Occipital lobe (tissue), 2 donors: Measurements from ENCODE around the gene NFKBIB. TPM values are rescaled to one million over a fixed set of nuclear protein-coding genes. Genes with fewer than 3 reads are reported as not detected.
"Not testable (repeated sequence)": the region's sequence is repeated elsewhere in the genome, so short reads cannot be mapped to it uniquely, and the experiment has no call there.

Source experiments
- DNase-seq: peaks from one replicate; lab custom pipeline; 2025; lab: John Stamatoyannopoulos, UW
- total RNA-seq: library from RNA; depleted of rRNA; stranded (reverse); fragments of >200 nt; gene quantifications from one replicate; pipeline ENCODE4 v1.2.3, GENCODE V29; 2014

Gene NFKBIB
- total RNA-seq, 1 donor from 2014 or later, result 4.1 TPM

DNA sequence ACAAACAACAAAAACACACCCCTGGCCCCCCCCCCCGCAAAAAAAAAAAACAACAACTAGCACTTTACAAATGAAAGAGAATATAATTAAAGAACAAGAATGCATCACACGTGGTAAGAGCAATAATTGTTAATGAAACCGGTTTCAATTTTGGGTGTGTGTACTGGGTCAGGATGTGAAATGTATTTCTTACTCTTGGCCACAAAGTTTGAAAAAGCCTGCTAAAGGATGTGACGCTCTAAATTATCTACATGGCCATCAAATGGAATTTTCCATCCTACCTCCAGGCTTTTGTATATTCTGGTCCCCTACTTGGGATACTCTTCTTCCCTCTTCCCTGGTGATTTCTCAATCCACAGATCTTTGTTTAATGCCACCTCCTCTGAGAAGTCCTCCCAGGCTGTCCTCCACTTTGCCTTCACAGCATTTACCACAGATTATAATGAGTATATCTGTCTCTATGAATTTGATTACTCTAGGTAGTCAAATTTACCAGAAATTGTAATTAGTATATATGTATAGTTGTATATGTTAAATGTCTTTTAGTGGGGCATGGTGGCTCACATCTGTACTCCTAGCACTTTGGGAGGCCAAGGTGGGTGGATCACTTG is 28.7 kb downstream of the NFKBIB start:
- no peak for DNase-seq

DNA sequence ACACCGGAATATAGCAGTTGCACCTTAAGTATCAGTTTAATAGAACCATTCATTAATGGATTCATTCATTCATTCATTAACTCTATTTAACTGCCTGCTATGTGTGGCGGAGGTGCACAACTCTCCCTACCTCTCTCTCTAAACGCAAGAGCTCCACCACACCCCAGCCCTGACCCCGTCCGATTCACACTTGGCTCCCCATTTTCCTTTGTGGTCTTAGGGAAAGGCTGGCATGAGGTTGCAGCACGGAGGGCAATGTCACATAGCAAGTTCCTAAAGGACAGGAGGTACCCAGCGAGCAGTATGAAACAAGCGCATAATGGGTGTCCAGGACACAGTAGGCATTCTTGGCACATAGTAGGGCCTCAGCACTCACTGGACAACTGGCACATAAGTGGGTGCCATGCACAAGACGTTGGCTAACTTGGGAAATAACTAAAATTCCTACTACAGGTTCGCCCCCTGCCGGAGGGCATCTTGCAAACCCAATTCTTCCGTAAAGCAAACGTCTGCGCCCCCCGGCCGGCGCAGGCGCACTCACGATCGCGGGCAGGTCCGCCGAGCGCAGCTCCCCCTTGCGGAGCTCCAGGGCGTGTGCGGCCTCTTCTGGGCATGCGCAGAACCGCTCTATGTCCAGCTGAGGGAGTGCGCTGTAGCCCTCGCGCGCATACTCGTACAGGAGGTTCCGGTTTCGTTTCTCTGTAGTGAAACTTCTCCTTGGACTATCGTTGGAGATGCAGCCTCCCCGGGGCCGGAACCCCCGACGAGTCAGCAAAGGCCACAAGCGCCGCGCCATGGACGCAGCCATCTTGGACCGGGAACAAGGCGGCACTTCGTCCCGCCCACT is 30.4 kb downstream of the NFKBIB start, which contains the start of gene SARS2:
Gene SARS2 (minus strand): TSS at position 835 of the 847 bp plus-strand sequence. CDS start 27 bp downstream, at position 808.
- peak; percentile 94 for DNase-seq

DNA sequence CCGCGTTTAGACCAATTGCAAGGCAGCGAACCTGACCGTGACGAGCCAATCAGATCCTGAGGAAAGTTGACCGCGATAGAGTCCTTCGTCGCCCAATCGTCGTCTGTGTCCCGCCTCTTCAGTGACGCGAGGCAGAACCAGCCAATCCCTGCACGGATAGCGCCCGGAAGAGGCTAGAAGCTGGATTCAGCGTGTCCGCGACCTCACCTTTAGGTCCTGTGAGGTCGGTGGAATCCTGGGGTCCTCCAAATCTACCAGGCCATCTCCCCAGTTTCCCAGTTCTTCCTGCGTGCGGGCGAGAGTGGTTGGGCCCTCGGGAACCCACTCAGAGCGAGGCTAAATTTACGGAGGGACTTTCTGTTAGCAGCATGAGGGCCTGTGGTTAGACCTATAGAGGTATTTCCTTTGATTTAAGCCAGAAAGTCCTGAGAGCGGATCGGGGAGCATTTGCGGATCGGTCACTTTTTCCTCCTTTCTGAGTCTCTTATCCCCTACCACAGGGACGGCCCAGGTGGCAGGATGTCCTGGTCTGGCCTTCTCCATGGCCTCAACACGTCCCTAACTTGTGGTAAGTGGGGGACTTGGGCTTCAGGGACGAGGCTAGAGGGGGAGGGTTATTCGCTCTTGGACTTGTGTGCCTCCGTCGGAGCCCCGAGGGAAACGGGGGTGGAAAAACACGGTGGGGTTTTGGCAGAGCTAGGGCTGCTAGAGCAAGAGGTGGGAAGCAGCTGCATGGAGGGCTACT is 31.2 kb downstream of the NFKBIB start, which contains the start of gene MRPS12:
Gene MRPS12 (plus strand): TSS at position 169 of the 745 bp plus-strand sequence. CDS start 351 bp downstream, at position 520.
- DNase-seq, result peak; percentile 96

DNA sequence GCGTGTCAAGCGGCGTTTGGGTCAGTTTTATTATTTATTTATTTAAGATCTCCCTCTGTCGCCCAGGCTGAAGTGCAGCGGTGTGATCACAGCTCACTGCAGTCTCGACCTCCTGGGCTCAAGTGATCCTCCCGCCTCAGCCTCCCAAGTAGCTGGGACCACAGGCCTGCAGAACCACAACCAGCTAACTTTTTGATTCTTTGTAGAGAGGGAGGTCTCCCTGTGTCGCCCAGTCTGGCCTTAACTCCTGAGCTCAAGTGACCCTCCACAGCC is 31.7 kb downstream of the NFKBIB start:
- no peak for DNase-seq

DNA sequence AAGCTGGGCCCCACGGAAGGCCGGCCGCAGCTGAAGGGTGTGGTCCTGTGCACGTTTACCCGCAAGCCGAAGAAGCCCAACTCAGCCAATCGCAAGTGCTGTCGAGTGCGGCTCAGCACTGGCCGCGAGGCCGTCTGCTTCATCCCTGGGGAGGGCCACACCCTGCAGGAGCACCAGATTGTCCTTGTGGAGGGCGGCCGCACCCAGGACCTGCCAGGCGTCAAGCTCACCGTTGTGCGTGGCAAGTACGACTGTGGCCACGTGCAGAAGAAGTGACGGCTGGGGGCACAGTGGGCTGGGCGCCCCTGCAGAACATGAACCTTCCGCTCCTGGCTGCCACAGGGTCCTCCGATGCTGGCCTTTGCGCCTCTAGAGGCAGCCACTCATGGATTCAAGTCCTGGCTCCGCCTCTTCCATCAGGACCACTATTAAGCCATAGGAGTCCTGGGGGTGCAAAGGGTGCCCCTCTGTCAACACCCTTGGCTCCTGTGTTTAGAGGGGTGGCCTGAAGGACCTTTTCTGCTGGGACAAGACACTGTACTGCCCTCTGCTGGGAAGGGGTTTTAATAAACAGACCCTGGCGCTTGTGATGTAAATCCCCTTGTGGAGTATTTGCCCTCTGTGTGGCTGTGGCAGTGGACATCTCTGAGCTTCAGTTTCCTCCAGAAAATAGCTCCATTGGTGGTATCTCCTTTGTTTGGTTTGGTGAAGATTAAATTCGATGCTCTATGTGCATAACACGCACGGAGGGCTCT is 32.8 kb downstream of the NFKBIB start:
- no peak for DNase-seq

DNA sequence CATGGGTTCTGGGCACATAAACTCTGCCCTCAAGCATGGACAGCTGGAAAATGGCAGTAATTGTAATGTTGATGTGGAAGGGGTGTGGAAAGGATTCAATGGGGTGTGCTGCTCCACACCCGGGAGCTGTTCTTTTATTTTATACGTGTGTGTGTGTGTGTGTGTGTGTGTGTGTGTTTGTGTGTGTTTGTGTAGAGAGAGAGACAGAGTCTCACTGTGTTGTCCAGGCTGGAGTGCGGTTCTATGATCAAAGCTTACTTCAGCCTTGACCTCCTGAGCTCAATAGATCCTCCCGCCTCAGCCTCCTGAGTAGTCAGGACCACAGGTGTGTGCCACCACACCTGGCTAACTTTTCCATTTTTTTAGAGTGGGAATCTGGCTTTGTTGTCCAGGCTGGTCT is 33.8 kb downstream of the NFKBIB start:
- DNase-seq, result no peak

DNA sequence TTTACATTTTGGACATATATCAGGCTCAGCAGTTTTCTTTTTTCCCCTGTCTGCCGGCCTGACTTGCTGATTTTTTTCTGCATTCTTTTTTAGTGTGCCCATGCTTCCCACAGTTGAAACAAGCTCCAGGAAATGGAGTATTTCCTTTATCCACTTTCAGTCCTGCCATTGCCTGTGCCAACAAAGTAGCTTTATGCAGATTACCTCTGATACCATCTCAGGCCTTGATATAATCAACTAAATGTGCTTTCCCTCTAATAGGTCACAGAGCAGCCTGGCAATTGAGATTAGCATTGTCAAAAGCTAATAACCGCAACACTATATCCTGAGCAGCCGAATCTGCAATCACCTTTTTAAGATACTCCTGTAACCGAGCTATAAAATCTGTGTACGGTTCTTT is 40.2 kb downstream of the NFKBIB start:
- DNase-seq, result no peak

DNA sequence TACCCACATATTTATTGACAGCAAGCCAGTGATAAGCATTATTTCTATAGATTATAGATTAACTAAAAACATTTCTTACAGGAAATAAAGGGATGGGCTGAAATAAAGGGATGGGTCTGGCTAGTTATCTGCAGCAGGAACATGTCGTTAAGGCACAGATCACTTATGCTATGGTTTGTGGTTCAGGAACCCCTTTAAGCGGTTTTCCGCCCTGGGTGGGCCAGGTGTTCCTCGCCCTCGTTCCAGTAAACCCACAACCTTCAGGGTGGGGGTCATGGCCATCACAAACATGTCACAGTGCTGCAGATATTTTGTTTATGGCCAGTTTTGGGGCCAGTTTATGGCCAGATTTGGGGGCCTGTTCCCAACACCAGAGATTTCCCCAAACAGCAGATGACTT is 41.7 kb downstream of the NFKBIB start:
- not testable (repeated sequence) for DNase-seq

DNA sequence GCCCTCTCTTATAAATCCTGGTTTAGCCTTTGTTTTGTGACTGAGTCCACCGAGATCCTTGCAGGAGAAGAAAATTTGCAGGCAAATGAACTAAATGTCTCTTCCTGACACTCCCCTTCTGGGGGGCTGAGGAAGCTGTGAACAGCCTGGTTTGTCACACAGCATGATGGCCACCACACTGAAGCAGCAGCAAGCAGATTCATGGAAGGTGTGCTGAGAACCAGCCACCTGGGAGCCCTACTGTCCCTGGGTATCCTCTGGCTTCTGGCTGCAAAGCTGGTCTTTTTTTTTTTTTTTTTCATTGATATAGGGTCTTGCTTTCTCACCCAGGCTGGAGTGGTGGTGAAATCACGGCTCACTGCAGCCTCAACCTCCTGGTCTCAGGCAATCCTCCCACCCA is 42.2 kb downstream of the NFKBIB start:
- no peak for DNase-seq

DNA sequence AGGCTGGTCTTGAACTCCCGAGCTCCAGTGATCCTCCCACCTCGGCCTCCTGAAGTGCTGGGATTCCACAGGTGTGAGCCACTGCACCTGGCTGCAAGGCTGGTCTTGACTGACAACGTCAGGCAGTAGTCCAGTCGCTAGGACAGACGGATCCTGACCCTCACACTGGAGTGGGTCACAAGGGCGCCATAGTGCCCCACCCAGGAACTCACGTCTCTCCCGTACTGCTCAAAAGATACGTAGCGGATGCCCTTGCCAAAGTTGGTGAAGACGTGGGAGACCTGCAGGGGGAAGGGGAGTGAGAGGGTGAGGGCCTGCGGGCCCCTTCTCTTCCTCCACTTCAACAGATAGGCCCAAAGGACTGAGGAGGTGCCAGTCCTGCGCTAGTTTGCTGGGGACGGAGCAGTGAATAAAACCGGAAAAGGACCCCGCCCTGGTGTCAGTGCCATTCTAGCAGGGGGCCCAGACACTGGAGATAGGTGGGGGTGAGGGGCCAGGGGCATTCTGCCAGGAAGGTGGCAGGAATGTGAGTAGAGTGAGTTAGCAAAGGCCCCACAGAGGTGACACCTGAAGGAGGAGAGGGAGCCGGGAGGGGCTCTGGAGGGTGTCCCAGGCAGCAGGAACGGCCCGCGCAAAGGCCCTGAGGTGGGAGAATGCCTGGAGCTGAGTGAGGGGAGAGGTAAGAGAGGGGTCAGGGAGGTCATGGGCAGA is 42.9 kb downstream of the NFKBIB start:
- no peak for DNase-seq

DNA sequence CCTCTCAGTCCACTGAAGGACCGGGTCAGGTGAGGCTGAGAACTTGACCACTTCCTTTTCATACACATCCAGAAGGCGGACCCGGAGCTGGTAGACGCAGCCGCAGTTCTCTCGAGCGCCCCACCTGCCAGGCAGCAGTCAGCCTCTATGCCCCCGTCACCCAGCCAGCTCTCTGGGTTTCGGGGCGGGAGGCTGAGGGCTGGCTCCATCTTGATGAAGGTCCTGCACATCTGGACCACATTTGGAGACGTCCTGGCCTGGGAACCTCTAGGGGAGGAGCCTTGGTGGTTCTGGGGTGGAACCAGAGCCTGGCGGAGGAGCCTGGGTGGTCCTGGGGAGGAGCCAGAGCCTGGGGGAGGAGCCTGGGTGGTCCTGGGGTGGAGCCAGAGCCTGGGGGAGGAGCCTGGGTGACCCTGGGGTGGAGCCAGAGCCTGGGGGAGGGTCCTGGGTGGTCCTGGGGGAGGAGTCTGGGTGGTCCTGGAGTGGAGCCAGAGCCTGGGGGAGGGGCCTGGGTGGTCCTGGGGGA is 45.3 kb downstream of the NFKBIB start:
- no peak for DNase-seq

DNA sequence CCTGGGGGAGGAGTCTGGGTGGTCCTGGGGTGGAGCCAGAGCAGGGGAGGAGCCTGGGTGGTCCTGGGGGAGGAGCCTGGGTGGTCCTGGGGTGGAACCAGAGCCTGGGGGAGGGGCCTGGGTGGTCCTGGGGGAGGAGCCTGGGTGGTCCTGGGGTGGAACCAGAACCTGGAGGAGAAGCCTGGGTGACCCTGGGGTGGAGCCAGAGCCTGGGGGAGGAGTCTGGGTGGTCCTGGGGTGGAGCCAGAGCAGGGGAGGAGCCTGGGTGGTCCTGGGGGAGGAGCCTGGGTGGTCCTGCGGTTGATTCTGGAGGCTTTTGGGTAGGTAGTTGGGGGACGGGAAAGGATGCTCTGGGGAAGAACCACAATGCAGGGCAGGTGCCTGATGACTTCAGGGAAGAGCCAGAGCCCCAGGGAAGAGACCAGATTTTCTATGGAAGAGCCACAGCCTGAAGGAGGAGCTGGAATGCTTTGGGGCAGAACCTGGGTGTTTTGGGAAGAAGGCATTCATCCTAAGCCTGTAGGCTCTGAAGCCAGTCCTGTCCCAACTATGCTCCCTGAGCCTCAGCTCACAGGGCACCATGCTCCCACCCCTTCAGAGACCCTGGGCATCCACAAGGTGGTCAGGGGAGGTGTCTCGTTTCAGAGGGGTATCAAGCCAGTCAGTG is 45.9 kb downstream of the NFKBIB start:
- DNase-seq, result no peak

DNA sequence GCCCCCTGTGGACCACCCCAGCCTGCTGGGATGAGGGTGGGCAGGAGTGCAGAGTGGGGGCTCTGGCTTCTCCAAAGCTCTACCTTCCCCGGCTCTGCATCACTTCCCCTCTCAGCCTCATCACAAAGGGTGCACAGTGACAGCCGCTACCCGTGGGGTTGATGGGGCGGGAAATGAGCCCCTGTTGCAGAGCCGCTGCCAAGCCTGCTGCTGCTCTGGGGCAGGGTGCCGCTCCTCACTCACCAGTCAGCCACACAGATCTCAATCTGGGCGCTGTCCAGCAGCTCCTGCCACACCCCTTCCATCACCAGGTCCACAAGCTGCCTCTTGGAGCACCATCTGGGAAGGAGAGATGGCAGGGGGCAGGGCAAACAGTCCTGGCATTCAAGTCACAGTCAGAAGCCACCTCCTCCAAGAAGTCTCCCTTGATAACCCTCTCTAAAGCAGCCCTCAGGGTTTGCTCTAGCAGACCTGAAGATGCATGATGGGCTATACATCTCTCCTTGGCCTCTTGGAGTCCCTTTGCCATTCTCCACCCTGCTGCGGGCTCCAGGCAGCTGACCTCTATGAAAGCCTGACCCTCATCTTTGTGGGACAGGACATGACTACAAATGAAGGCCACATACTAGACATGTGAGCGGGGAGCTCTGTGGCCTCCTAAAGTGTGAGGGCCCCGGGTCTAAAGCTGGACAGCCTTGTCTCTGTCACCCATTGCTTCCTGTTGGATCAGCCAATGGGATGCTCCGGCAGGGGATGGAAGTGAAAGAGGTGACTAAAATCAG is 46.7 kb downstream of the NFKBIB start:
- DNase-seq, result no peak

DNA sequence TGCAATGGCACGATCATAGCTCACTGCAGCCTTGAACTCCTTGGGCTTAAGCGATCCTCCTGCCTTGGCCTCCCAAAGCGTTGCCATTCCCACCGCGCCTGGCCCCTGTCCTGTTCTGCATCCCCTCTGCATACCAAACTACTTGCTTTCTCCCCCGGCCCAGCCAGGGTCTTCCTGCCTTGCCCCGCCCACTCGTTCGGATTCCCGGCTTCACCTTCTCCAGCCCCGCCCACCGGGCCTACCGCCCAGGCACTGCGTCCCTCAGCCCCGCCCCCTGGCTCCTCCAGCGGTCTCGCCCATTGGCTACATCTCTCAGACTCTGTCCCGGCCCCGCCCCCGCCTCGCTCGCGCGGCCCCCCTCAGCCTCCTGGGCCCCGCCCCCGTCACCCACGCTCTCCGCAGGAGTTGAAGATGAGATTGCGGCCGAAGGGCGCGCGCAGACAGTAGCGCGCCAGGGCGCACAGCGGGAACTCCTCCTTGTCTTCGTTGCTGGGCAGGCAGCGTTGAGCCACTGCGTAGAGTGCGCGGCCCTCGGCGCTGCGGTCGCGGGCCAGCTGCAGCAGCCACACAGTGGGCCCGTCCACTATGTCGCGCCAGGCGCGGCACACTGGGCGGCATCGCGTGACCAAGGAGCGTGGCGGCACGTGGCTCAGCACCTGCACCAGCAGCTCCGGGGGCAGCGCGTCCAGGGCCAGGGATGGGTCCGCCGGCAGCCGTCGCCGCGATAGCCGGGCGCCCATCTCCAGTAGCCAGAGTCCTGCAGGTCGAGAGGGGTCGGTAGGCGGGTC is 50.0 kb downstream of the NFKBIB start:
- DNase-seq, result peak; percentile 82

DNA sequence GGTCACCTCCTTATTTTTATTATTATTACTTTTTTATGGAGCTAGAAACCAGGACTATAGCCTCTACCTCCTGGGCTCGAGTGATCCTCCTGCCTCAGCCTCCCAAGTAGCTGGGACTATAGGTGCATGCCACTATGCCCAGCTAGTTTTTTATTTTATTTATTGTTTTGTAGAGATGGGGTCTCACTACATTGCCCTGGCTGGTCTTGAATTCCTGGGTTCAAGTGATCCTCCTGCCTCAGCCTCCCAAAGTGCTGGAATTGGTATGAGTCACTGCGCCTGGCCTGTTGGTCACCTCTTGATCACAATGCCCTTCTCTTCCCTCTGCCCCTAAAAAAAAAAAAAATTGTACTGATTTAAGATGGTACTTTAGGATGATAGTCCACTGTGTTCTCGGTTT is 51.4 kb downstream of the NFKBIB start:
- DNase-seq, result no peak

DNA sequence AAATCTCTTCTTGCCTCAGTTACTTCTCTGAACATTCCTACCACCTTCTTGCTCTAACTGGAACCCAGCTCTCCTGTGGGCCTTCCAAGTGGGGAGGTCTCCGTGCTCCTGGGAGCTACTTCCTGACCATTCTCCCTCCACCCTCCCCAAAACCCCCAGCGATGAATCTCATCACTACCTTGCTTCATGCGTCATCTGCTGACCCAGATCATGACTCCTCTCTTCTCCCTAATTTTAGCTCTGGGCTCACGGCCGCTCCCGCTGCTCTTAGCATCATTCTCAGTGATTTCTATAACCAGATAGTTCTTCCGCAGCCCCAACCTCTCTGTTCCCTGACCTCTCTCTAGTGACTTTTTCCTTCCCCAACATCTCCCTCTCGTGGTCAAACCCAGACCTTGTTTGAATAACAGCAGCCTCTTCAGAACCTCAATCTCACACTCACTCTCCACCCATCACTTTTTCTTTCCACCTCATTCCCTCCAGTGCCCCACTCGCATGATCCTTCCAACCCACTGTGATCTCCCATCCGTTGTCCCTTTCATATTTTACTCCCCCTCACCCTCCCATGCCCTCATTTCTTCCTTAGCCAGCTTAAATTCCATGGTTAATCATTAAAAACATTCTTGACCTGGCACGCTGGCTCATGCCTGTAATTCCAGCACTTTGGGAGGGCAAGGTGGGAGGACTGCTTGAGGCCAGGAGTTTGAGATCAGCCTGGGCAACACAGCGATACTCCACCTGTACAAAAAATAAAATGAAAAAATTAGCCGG is 52.8 kb downstream of the NFKBIB start:
- no peak for DNase-seq

DNA sequence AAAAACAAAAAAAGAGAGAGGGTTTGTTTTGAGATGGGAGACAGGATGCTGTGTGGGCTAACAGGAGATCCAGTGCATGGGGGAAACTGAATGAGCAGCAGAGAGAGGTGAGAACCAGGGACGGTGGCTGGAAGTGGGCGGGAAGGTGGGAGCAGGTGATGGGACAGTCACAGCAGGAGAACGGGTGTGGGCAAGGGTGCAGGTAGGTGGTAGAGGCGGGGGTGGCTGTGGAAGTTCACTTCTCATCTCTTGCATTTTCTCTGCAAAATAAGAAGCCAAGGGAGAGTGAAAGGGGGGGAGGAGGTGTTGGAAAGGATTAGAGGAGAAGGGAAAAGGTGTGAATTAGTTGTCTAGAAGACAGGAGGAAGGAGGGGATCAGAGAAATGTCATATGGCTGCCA is 53.9 kb downstream of the NFKBIB start:
- no peak for DNase-seq

DNA sequence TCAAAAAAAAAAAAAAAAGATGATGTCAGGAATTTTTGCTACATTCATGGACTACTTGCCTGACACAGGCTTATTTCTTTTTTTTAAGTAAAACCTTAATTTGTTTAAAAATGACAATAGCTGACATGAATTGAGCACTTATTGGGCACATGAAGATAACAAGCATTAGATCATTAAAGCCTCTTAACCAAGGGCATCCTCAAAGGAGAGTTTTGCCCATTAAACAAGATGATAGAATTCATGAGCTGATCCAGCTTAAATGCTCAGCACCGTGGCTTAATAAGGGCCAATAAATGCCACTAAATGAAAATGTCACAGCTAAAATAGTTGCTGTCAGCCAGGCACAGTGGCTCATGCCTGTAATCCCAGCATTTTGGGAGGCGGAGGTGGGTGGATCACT is 56.5 kb downstream of the NFKBIB start:
- no peak for DNase-seq
